AG04450 (cell line): ENCODE results near the gene KLK3. TPM values are rescaled to one million over a fixed set of nuclear protein-coding genes. Genes with fewer than 3 reads are reported as not detected.

Source experiments
- CTCF ChIA-PET: fragments of 300-600, 350-600 bp; formaldehyde crosslinking; extraction: SDS; loops from one replicate; lab custom pipeline; 2022; ENCODE audit warnings: antibody characterized with exemption, inconsistent platforms; lab: Charles Lee
- POLR2A ChIA-PET: fragments of 350-600 bp; formaldehyde crosslinking; extraction: SDS; loops from one replicate; lab custom pipeline; 2021; ENCODE audit warnings: antibody characterized with exemption, inconsistent platforms; lab: Yijun Ruan, JAX
- DNase-seq: peaks from one replicate; pipeline ENCODE4 v3.0.0-alpha.2; 2011; ENCODE audit warnings: low read depth, low spot score
- H3K27ac ChIP-seq: one replicate; pipeline ENCODE4 v1.5.1; 2012; ENCODE audit warnings: low read depth, low read length, control low read depth
- H3K27me3 ChIP-seq: one replicate; pipeline ENCODE4 v1.6.0; 2012; ENCODE audit warnings: low read length; ENCODE audit not compliant: control insufficient read depth, insufficient read depth
- H3K4me3 ChIP-seq: 2 replicates; pipeline ENCODE4 v1.5.1; 2011; ENCODE audit warnings: mild to moderate bottlenecking, low read depth, low read length, control low read depth
- H3K9me3 ChIP-seq: 2 replicates; pipeline ENCODE4 v1.5.1; 2012; ENCODE audit warnings: low read length; ENCODE audit not compliant: control insufficient read depth, insufficient read depth
- CTCF ChIP-seq: IDR thresholded peaks from 2 replicates; pipeline ENCODE4 v1.5.1; 2011; ENCODE audit warnings: low read depth, low read length, control low read depth, inconsistent platforms
- polyA plus RNA-seq: library from polyadenylated mRNA; depleted of rRNA; stranded (reverse); fragments of >200 nt; gene quantifications from 2 replicates; pipeline ENCODE4 v1.2.3, GENCODE V29; 2011

The KLK3 gene
- polyA plus RNA-seq, 1 experiment = not detected

GRCh38 chr19:50873056-50873455 lies 18.3 kb downstream of the KLK3 start, which contains the start of gene KLK2:
Gene KLK2, plus strand, starts transcription at chr19:50873439. Its CDS starts 35 bp downstream, at chr19:50873474.
- Histone ChIP-seq H3K4me3 (no peak within 1 kb of the TSS), H3K27me3 (peaks cover 5% of the 10 kb centered on the region), H3K9me3 (no peaks in the 10 kb centered on the region; the same call in 1 of the 2 replicates), H3K27ac (no peak within 1 kb of the TSS)
- TF ChIP-seq CTCF = no peak
- CTCF ChIA-PET = interaction anchor here (0.5 kb wide), 1 partner anchor 25 kb away, joined by 3 read pairs; no protein-coding TSS in a partner anchor
- POLR2A ChIA-PET = no interaction called here
- no peak for DNase-seq

GRCh38 chr19:50874211-50874610 lies 19.5 kb downstream of the KLK3 start:
- TF ChIP-seq CTCF = no peak
- peaks cover 5% of the 10 kb centered on the region for H3K27me3 ChIP-seq
- no peak overlapping the region for H3K4me3 ChIP-seq
- no peak for DNase-seq
- POLR2A ChIA-PET = no interaction called here
- no peak overlapping the region for H3K27ac ChIP-seq
- CTCF ChIA-PET = no interaction called here
- no peaks in the 10 kb centered on the region; the same call in 1 of the 2 replicates for H3K9me3 ChIP-seq

GRCh38 chr19:50875795-50876422 lies 21.2 kb downstream of the KLK3 start:
- no peak for TF ChIP-seq CTCF
- Histone ChIP-seq H3K27ac (no peak overlapping the region), H3K4me3 (no peak overlapping the region), H3K9me3 (no peaks in the 10 kb centered on the region; the same call in 1 of the 2 replicates), H3K27me3 (peaks cover 8% of the 10 kb centered on the region)
- CTCF ChIA-PET = no interaction called here
- DNase-seq = no peak
- POLR2A ChIA-PET = no interaction called here

- no peak for DNase-seq
- no peak for TF ChIP-seq CTCF
- H3K4me3 ChIP-seq = no peak overlapping the region
- no peak overlapping the region for H3K27ac ChIP-seq
- POLR2A ChIA-PET = no interaction called here
- H3K27me3 ChIP-seq = peaks cover 8% of the 10 kb centered on the region
- CTCF ChIA-PET = no interaction called here
- no peaks in the 10 kb centered on the region; the same call in 1 of the 2 replicates for H3K9me3 ChIP-seq
Measured at GRCh38 chr19:50876456-50876855, 21.7 kb downstream of the KLK3 start.

- TF ChIP-seq CTCF = no peak
- H3K27ac ChIP-seq = no peak overlapping the region
- ChIA-PET CTCF (no interaction called here), POLR2A (no interaction called here)
- DNase-seq = no peak
- no peaks in the 10 kb centered on the region; the same call in 1 of the 2 replicates for H3K9me3 ChIP-seq
- H3K4me3 ChIP-seq = no peak overlapping the region
- peaks cover 8% of the 10 kb centered on the region for H3K27me3 ChIP-seq
Measured at GRCh38 chr19:50877338-50877737, 22.6 kb downstream of the KLK3 start.
